Fibroblast of lung (primary cell): Measurements from ENCODE around the gene UMAD1.

Experiments
- CTCF ChIP-seq, 2 donors: IDR thresholded peaks in 1 of 2; conservative IDR thresholded peaks in 1 of 2; 1 replicate in 1 of 2; 2 replicates in 1 of 2; pipeline ENCODE4 v1.5.1; 2011 to 2012; ENCODE audit warnings: low read length in 2 of 2, control low read depth in 1 of 2, inconsistent platforms in 1 of 2, low read depth in 1 of 2, mild to moderate bottlenecking in 1 of 2
- EZH2 ChIP-seq: IDR thresholded peaks from 2 replicates; pipeline ENCODE4 v1.5.1; 2012; ENCODE audit warnings: low read length, control low read depth, mild to moderate bottlenecking; ENCODE audit errors: missing control alignments

- TF ChIP-seq CTCF (conservative IDR thresholded peaks at IDR 0.05 in 1 of 2, IDR thresholded peaks at IDR 0.05 in 1 of 2; ENCODE audit: low read depth in 1 of 2, low read length in 2 of 2) (no peak), EZH2 (no peak)
Observed at GRCh38 chr7:7850150-7850549, 209.6 kb downstream of the UMAD1 start.
